T47D (cell line): ENCODE results near the gene MCC.

Experiments
- DNase-seq, 2 experiments: peaks; one replicate each; pipeline versions ENCODE4 v3.0.0 to v3.0.0-alpha.2; 2011 to 2012; ENCODE audit warnings: low read depth in 1 of 2, low spot score in 1 of 2
- JUND ChIP-seq: IDR thresholded peaks from 2 replicates; pipeline ENCODE4 v1.6.1; 2012; ENCODE audit warnings: low read depth
- in situ Hi-C: cut with HindIII; loops from 2 replicates; pipeline ENCODE4 v1.10.0; 2016; ENCODE audit warnings: low sequenced_read_pairs, low pct_unique_long_range_greater_than_20kb

MCC gene

DNA sequence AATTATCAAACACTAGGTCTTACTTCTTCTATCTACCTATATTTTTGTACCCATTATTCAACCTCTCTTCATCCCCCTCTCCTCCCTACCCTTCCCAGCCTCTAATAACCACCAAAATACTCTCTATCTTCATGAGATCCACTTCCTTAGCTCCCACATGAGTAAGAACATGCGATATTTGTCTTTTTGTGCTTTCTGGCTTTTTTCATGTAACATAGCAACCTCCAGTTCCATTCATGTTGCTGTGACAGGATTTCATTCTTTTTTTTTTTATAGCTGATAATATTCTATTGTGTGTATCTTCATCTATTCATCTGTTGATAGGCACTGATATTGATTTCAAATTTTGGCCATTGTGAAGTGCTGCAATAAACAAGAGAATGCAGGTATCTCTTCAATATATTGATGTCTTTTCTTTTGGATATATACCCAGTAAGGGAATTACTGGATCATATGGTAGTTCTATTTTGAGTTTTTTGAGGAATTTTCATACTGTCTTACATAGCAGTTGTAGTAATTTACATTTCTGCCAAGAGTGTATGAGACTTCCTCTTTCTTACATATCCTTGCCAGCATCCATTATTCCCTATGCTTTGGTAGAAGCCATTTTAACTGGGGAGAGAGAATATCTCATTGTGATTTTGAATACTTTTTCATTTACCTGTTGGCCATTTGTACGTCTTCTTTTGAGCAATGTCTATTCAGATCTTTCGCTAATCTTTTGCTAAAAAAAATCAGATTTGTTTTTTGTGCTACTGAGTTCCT, 354.9 kb downstream of the MCC start:
- in situ Hi-C loops = no loop called here
- TF ChIP-seq JUND = no peak
- DNase-seq = no peak

DNA sequence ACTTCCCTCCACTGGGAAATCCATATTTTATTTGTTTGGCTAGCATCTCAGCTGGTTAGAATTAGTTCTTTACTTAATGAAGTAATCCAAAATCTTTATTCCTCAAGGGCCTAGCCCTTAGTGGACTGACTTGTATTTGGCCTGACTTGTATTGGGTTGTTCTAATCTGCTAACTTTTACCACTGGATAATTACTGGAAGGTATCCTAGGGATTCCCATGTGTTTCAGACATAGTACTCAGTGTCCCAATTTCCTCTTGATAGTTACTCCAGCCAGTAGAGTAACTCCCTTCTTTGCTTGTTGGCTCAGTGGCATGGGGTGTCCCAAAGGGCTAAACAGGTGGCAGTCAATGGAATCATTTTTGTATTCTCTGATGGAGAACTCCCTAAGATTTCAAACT, 355.7 kb downstream of the MCC start:
- DNase-seq = no peak
- no peak for TF ChIP-seq JUND

DNA sequence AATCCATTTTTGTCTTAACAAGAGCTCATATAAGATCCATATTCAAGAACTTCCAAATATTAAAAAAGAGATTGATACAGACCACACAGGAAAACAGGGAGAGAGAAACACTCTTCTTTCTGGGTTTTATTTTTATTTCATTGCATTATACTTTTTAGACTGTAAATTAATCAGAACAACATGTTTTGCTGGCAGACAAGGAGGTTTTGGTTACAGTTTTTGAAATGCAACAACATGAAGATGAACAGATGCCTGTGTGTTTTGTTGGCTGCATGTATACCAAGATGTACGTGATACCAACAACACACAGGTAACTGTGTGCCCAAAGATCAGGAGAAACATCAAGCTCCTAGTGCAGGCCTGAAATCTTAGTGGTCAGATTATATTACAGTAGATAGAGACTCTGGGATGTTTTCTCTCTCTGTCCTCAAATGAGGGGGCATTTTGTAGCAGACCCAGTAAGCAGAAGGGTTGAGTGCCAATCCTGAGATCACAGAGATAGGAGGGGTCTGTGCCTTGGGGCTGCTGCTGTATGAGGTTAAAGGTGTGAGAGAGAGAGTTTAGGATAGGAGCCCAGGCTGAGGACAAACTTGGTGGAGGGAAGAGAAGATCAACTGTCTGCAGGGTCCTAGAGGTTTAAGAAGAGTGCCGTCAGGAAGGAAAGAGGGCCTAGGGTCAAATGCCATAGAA, 359.5 kb downstream of the MCC start:
- in situ Hi-C loops = no loop called here
- DNase-seq = no peak
- no peak for TF ChIP-seq JUND

More for the DNA sequence above, 355.7 kb downstream of the MCC start:
- in situ Hi-C loops = no loop called here

DNA sequence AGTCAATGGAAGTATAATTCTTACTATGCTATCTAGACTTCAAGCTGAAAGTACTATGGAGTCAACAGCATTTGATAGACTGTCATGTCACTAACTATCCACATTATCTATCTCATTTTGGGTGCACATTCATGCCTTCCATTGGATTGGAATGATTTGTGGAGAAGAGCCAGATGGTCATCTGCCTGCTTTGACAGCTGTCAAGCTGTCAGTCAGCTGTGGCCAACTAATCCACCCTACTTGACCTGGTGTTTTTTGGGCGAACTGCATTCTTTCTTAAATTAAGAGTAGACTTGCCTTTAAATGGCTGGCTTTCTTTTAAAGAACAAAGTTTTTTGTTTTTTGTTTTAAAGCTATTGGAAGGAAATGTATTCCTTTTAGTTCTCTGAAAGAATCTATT, 360.2 kb downstream of the MCC start:
- in situ Hi-C loops = no loop called here
- no peak for TF ChIP-seq JUND
- DNase-seq = no peak

DNA sequence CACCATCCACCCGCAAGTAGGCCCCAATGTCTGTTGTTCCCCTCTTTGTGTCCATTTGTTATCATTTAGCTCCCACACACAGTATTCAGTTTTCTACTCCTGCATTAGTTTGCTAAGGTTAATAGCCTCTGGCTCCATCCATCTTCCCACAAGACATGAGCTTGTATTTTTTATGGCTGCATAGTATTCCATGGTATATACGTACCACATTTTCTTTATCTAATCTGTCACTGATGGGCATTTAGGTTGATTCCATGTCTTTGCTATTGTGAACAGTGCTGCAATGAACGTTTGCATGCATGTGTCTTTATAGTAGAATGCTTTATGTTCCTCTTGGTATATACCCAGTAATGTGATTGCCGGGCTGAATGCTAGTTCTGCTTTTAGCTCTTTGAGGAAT, 361.2 kb downstream of the MCC start:
- no peak for DNase-seq
- in situ Hi-C loops = no loop called here
- no peak for TF ChIP-seq JUND

DNA sequence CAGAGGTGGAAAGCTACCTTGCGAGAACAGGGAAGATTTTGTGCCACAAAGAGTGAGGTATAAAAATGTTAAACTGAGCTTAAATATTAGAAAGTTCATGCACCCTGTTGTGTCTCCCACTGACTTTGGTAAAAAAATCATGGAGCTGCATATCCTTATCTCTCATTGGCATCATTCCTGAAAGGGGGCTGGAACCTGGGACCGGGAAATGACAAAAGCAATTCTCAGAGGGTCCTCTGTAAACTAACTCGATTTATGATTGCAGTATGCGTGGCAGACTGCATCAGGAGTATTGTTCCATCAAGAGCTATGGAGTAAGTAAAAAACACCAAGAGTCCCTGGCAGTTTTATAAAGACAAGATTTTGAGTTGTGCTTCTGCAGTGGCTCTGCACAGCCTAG, 362.9 kb downstream of the MCC start:
- no peak for TF ChIP-seq JUND
- in situ Hi-C loops = no loop called here
- DNase-seq = no peak

DNA sequence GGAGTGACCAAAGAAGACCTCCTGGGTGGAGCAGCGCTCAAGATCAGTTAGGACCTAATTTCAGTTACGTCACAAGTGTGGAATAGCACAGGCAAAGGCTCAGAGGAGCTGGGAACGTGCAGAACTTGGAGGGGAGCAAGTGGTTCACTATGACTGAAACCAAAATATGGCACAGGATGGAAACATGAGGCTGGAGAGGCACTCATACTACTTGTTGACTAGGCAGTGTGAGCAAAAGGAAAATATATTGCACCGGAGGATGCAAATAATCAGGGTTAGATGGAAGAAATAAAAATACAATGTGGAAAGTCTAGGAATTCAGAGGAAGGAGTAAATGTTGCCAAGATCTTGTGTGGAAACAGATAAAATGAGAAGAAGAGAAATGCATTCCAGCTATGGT, 363.3 kb downstream of the MCC start:
- in situ Hi-C loops = no loop called here
- no peak for DNase-seq
- no peak for TF ChIP-seq JUND

DNA sequence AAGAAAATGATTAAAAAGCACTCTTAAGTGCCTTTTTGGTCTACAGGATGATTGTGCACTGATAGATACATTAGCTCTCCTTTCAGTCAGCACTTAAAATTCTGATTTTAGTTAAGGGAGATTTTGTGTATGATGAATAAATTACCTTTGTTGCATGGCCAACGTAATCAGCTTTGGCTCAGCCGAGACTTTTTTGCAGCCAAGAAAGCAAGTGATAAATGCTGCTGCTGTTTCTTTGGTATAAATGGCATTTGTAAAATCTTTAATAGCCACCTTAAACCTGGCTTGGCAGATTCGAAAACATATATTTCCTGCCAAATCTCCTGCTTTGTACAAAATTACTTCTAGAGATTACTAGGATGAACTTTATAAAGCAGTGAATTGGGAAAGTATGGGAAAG, 364.0 kb downstream of the MCC start:
- no peak for TF ChIP-seq JUND
- in situ Hi-C loops = no loop called here
- DNase-seq = no peak

DNA sequence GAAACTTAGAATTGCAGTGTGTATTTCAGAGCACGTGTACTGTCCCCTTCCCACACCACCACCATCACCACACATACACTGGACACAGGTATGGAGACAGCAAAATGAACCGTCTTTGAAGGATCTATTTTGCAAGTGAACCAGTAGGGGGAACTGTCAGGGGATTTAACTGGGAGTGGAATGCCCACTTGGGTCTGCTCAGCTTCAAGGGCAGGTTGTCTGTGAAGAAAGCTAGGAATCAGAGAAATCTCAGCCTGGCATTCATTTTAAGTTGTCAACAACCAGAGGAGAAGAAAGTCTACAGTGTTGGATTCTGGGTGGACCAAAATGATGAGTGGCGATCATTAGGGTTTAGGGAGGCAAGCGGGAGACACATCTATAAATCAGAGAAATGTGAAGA, 364.6 kb downstream of the MCC start:
- TF ChIP-seq JUND = no peak
- in situ Hi-C loops = no loop called here
- DNase-seq = peak in 1 of 2 experiments; percentile 6

DNA sequence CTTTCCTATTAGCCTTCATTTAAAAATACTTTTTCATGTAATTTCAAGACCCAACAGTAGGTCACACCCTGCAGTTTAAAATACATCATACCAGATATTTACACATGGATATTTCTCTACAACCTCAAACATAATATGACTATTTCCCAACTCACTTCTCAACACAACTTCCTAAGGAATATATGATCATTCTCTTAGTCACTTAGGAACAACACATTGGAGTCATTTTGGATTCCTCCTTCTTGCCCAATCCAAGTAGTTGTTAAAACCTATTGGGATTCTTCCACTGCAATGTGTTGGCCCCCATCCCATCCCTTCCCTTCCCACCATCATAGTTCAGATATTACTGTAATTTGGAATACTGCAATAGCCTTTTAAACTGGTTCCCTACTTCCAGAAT, 366.2 kb downstream of the MCC start:
- in situ Hi-C loops = no loop called here
- TF ChIP-seq JUND = no peak
- DNase-seq = no peak

DNA sequence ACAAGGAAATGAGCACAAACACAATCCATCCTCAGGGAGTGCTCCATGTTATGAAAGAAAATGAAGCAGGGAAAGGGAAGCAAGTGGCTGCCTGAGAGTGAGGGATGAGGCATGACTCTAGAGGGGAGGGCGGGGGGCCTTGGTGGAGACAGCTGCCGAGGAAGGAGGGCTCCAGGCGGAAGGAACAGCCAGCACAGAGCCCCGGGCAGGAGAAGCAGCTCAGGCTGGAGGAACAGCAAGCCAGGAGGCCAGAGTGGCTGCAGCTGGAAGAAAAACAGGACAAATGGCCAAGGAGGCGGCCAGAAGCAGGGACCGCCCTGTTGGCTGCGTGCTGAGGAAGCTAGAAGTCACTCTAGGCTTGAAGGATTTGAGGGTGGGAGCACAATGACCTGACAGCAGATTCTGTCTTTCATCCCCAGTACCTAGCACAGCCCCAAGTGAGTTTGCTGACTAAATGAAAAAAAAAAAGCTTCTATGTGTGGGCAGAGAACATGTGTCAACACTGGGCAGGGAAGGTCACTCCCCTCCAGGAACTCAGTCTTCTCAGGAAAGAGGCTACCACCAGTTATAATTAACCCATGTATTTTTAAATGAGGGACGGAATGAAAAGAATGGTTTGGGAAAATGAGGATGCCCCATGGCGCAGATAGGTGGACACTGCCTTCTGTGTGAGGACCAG, 368.9 kb downstream of the MCC start:
- in situ Hi-C loops = no loop called here
- DNase-seq = no peak
- TF ChIP-seq JUND = no peak

DNA sequence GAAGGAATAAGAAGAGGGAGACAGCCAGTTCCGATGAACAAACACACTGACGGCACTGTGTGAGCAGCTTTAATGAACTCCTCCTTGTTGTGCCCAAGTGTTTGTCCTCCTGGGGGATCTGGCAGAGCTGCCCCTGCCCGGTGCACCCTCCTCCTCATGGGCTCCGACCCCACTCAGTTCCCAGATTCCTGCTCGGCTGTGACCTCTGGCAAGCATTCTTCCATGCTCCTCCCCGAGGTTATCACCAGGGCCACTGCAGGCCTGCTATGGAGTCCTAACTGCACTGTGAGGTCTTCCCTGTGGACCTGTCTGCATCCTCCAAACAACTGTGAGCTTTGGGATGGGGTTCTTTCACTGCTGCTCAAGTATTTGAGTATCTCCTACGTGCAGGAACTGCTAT, 369.5 kb downstream of the MCC start:
- TF ChIP-seq JUND = no peak
- in situ Hi-C loops = no loop called here
- DNase-seq = no peak

DNA sequence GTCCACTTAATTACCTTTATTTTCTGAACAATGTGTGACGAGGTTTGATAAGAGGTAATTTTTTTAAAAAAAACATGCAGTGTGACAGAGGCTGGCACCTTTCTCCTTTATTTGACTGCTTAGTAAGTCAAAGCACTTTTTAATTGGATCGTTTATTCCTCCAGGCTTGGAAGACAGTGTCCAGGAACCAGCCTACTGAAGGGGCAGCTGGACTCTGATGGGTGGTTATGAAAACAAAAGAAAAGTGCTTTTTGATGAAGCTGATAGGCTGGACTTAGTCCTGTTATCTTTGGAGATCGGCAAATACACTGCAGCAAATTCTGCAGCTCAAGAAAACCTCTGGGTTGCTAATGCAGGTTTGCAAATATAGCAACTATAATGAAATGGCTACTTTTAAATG, 370.0 kb downstream of the MCC start:
- in situ Hi-C loops = no loop called here
- no peak for DNase-seq
- TF ChIP-seq JUND = no peak
